Liver (tissue), 3 donors: ENCODE measurements around the gene MTARC2.

ENCODE experiments used
- HNF4G ChIP-seq: IDR thresholded peaks from 2 replicates; pipeline ENCODE4 v1.6.1; 2016; ENCODE audit warnings: antibody characterized with exemption
- RAD21 ChIP-seq, 2 donors: IDR thresholded peaks; 2 replicates each; pipeline ENCODE4 v1.6.1; 2016; ENCODE audit warnings: antibody characterized with exemption in 2 of 2, mild to moderate bottlenecking in 2 of 2
- TAF1 ChIP-seq: conservative IDR thresholded peaks from 2 replicates; pipeline ENCODE4 v1.6.1; 2016; ENCODE audit warnings: antibody characterized with exemption, mild to moderate bottlenecking
- TF ChIP-seq, protein P1 (sequence below): fragments of 150-350 bp; IDR thresholded peaks from 2 replicates; pipeline ENCODE4 v1.5.1; 2017; ENCODE audit warnings: improper control_type of control experiment, low read depth, low read length; ENCODE audit not compliant: missing input control
- TF ChIP-seq, protein P2 (sequence below): IDR thresholded peaks from 2 replicates; pipeline ENCODE4 v1.6.1; 2016; ENCODE audit warnings: antibody characterized with exemption
- TF ChIP-seq, protein P3 (sequence below): IDR thresholded peaks from 2 replicates; pipeline ENCODE4 v1.6.1; 2016; ENCODE audit warnings: antibody characterized with exemption, mild to moderate bottlenecking
- TF ChIP-seq, protein P4 (sequence below): IDR thresholded peaks from 2 replicates; pipeline ENCODE4 v1.6.1; 2016; ENCODE audit warnings: antibody characterized with exemption
- donor health status: healthy.
- donor health status: healthy.

DNA sequence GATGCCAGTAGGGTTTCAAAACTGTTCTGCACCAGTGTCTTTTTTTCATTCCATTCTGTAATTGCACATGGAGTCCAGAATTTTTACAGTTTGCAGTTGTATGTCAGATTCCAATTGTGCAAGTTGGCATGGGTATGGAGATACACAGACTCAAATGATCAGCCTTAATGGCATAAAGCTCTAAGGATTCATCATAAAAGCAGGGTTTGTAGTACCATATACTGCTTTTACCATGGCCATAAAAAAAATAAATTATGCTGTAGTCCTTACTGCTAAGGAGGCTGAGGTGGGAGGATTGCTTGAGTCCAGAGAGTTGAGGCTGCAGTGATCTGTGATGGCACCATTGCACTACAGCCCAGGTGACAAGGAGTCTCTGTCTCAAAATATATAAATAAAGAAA lies 48.9 kb downstream of the MTARC2 start:
- TF ChIP-seq, protein P1, sequence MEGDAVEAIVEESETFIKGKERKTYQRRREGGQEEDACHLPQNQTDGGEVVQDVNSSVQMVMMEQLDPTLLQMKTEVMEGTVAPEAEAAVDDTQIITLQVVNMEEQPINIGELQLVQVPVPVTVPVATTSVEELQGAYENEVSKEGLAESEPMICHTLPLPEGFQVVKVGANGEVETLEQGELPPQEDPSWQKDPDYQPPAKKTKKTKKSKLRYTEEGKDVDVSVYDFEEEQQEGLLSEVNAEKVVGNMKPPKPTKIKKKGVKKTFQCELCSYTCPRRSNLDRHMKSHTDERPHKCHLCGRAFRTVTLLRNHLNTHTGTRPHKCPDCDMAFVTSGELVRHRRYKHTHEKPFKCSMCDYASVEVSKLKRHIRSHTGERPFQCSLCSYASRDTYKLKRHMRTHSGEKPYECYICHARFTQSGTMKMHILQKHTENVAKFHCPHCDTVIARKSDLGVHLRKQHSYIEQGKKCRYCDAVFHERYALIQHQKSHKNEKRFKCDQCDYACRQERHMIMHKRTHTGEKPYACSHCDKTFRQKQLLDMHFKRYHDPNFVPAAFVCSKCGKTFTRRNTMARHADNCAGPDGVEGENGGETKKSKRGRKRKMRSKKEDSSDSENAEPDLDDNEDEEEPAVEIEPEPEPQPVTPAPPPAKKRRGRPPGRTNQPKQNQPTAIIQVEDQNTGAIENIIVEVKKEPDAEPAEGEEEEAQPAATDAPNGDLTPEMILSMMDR = no peak
- TF ChIP-seq TAF1 (no peak), RAD21 (IDR thresholded peaks at IDR 0.05) (no peak), HNF4G (no peak)
- TF ChIP-seq, protein P2, sequence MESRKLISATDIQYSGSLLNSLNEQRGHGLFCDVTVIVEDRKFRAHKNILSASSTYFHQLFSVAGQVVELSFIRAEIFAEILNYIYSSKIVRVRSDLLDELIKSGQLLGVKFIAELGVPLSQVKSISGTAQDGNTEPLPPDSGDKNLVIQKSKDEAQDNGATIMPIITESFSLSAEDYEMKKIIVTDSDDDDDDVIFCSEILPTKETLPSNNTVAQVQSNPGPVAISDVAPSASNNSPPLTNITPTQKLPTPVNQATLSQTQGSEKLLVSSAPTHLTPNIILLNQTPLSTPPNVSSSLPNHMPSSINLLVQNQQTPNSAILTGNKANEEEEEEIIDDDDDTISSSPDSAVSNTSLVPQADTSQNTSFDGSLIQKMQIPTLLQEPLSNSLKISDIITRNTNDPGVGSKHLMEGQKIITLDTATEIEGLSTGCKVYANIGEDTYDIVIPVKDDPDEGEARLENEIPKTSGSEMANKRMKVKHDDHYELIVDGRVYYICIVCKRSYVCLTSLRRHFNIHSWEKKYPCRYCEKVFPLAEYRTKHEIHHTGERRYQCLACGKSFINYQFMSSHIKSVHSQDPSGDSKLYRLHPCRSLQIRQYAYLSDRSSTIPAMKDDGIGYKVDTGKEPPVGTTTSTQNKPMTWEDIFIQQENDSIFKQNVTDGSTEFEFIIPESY = no peak
- TF ChIP-seq, protein P3, sequence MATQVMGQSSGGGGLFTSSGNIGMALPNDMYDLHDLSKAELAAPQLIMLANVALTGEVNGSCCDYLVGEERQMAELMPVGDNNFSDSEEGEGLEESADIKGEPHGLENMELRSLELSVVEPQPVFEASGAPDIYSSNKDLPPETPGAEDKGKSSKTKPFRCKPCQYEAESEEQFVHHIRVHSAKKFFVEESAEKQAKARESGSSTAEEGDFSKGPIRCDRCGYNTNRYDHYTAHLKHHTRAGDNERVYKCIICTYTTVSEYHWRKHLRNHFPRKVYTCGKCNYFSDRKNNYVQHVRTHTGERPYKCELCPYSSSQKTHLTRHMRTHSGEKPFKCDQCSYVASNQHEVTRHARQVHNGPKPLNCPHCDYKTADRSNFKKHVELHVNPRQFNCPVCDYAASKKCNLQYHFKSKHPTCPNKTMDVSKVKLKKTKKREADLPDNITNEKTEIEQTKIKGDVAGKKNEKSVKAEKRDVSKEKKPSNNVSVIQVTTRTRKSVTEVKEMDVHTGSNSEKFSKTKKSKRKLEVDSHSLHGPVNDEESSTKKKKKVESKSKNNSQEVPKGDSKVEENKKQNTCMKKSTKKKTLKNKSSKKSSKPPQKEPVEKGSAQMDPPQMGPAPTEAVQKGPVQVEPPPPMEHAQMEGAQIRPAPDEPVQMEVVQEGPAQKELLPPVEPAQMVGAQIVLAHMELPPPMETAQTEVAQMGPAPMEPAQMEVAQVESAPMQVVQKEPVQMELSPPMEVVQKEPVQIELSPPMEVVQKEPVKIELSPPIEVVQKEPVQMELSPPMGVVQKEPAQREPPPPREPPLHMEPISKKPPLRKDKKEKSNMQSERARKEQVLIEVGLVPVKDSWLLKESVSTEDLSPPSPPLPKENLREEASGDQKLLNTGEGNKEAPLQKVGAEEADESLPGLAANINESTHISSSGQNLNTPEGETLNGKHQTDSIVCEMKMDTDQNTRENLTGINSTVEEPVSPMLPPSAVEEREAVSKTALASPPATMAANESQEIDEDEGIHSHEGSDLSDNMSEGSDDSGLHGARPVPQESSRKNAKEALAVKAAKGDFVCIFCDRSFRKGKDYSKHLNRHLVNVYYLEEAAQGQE = no peak
- TF ChIP-seq, protein P4, sequence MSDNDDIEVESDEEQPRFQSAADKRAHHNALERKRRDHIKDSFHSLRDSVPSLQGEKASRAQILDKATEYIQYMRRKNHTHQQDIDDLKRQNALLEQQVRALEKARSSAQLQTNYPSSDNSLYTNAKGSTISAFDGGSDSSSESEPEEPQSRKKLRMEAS = no peak
